ENCODE data around the gene PCDH9.

- TF ChIP-seq POLR2A (IDR thresholded peaks at IDR 0.05) (no peak), POLR2AphosphoS5 (IDR thresholded peaks at IDR 0.05) (no peak)
- TF ChIP-seq, protein P1, sequence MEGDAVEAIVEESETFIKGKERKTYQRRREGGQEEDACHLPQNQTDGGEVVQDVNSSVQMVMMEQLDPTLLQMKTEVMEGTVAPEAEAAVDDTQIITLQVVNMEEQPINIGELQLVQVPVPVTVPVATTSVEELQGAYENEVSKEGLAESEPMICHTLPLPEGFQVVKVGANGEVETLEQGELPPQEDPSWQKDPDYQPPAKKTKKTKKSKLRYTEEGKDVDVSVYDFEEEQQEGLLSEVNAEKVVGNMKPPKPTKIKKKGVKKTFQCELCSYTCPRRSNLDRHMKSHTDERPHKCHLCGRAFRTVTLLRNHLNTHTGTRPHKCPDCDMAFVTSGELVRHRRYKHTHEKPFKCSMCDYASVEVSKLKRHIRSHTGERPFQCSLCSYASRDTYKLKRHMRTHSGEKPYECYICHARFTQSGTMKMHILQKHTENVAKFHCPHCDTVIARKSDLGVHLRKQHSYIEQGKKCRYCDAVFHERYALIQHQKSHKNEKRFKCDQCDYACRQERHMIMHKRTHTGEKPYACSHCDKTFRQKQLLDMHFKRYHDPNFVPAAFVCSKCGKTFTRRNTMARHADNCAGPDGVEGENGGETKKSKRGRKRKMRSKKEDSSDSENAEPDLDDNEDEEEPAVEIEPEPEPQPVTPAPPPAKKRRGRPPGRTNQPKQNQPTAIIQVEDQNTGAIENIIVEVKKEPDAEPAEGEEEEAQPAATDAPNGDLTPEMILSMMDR (IDR thresholded peaks at IDR 0.05) = no peak
Observed at GRCh38 chr13:66660468-66660813, 569.7 kb downstream of the PCDH9 start.
